Calu3 (cell line): ENCODE data around the gene PAPPA2. TPM values are rescaled to one million over a fixed set of nuclear protein-coding genes. Genes with fewer than 3 reads are reported as not detected.

Experiments used
- BruUV-seq: library from RNA; stranded (reverse); fragments of 400-500 nt; replicated peaks from 2 replicates; lab custom pipeline; 2021; lab: Mats Ljungman, UMichigan
- CTCF ChIA-PET: fragments of 300-600 bp; sonication (Branson Sonifier 250); formaldehyde crosslinking; loops from one replicate; lab custom pipeline; 2022; ENCODE audit warnings: antibody characterized with exemption; lab: Charles Lee
- DNase-seq: peaks from one replicate; pipeline ENCODE4 v3.0.0; 2022
- H3K27ac Mint-ChIP-seq: one replicate; pipeline ENCODE4 v1.8.0; 2022; ENCODE audit warnings: mixed read lengths; ENCODE audit not compliant: unreplicated experiment
- H3K27me3 Mint-ChIP-seq: one replicate; pipeline ENCODE4 v1.8.0; 2022; ENCODE audit warnings: mixed read lengths; ENCODE audit not compliant: unreplicated experiment
- H3K36me3 Mint-ChIP-seq: one replicate; pipeline ENCODE4 v1.8.0; 2022; ENCODE audit warnings: mild to moderate bottlenecking, moderate library complexity, mixed read lengths; ENCODE audit not compliant: insufficient read depth, unreplicated experiment
- H3K4me1 Mint-ChIP-seq: one replicate; pipeline ENCODE4 v1.8.0; 2022; ENCODE audit warnings: mild to moderate bottlenecking, low read depth, mixed read lengths; ENCODE audit not compliant: unreplicated experiment
- H3K4me3 Mint-ChIP-seq: one replicate; pipeline ENCODE4 v1.8.0; 2022; ENCODE audit warnings: mild to moderate bottlenecking, low read depth, moderate library complexity, mixed read lengths; ENCODE audit not compliant: unreplicated experiment
- H3K9me3 Mint-ChIP-seq: one replicate; pipeline ENCODE4 v1.8.0; 2022; ENCODE audit warnings: low read depth, mixed read lengths; ENCODE audit not compliant: unreplicated experiment
- intact Hi-C: fragments of 100-400 bp; cut with micrococcal nuclease; formaldehyde crosslinking; loops from one replicate; pipeline ENCODE4 v1.10.0; 2022; ENCODE audit not compliant: unreplicated experiment
- total RNA-seq: library from RNA; stranded (reverse); gene quantifications from 2 replicates; pipeline ENCODE4 v1.2.3, GENCODE V29; 2022
- TF ChIP-seq, protein P1 (sequence below): fragments of 200-600 bp; IDR thresholded peaks from one replicate; pipeline ENCODE4 v1.8.0; 2022; ENCODE audit warnings: antibody characterized with exemption; ENCODE audit not compliant: unreplicated experiment

PAPPA2 gene
- total RNA-seq, 1 experiment from 2014 or later, result 0.14 TPM

GRCh38 chr1:176461576-176461975 lies 1.4 kb upstream of the PAPPA2 start:
- no peak overlapping the region for H3K27ac Mint-ChIP-seq
- H3K27me3 Mint-ChIP-seq, result peaks cover 31% of the 10 kb centered on the region
- intact Hi-C loops, result no loop called here
- no peaks in the 10 kb centered on the region for H3K36me3 Mint-ChIP-seq
- TF ChIP-seq, protein P1, sequence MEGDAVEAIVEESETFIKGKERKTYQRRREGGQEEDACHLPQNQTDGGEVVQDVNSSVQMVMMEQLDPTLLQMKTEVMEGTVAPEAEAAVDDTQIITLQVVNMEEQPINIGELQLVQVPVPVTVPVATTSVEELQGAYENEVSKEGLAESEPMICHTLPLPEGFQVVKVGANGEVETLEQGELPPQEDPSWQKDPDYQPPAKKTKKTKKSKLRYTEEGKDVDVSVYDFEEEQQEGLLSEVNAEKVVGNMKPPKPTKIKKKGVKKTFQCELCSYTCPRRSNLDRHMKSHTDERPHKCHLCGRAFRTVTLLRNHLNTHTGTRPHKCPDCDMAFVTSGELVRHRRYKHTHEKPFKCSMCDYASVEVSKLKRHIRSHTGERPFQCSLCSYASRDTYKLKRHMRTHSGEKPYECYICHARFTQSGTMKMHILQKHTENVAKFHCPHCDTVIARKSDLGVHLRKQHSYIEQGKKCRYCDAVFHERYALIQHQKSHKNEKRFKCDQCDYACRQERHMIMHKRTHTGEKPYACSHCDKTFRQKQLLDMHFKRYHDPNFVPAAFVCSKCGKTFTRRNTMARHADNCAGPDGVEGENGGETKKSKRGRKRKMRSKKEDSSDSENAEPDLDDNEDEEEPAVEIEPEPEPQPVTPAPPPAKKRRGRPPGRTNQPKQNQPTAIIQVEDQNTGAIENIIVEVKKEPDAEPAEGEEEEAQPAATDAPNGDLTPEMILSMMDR, result no peak
- H3K4me3 Mint-ChIP-seq, result no peak overlapping the region
- H3K9me3 Mint-ChIP-seq, result no peaks in the 10 kb centered on the region
- CTCF ChIA-PET, result no interaction called here
- H3K4me1 Mint-ChIP-seq, result no peaks in the 10 kb centered on the region
- DNase-seq, result no peak
- no TSS peak for BruUV-seq

DNA sequence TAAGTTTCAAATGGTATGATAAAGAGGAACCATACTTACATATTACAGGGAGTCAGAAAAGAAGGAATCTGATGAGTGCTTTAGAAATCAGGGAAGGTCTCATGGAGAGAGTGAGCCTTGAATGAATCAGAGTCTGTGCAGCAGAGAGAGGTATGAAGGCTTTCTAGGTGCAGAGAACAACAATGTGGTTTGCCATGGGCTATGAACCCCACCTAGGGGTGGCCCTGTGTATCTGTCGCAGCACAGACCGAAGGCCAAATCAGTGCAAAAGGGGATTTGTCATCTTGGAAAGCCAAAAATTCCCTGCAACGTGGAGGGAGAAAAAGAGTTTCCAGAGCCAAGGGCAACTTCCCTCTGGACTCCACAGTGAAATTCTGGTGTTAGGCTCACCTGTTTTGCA lies 3.5 kb downstream of the PAPPA2 start:
- intact Hi-C loops, result loop anchor here (1.0 kb wide), 1 partner anchor 91 kb away; no protein-coding TSS in a partner anchor
- Mint-ChIP-seq H3K27me3 (peaks cover 44% of the 10 kb centered on the region), H3K9me3 (no peaks in the 10 kb centered on the region), H3K27ac (no peak overlapping the region), H3K36me3 (no peaks in the 10 kb centered on the region), H3K4me1 (no peaks in the 10 kb centered on the region), H3K4me3 (no peak overlapping the region)
- peak; percentile 43 for DNase-seq
- TF ChIP-seq, protein P1, result peak; percentile 64
- BruUV-seq, result no TSS peak
- CTCF ChIA-PET, result no interaction called here

DNA sequence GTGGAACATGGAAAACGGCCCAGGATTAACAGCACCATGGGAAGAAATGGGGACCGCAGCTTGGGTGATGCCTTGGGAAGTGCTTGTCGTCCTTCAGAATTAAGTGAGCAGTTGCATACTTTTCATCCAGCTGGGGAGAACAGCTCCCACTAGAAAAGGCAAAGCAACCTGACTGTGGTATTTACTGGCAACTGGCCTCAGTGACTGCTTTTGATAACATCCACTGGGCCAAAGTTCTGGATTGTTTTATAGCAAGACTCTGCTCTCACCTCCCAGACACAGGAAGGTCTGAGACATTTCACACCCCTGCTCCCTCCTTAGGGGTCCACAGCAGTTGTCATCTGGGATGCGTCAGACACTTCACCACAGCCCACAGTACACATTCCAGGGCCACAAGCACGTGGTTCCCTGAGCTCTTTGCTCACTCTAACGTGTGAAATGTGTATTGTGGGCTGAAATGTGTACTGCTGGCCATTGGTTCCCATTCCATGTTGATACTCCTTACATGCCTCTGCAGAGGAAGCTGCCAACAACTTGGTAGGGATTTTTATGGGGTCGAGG lies 6.6 kb downstream of the PAPPA2 start:
- H3K4me1 Mint-ChIP-seq, result no peaks in the 10 kb centered on the region
- no peak overlapping the region for H3K27ac Mint-ChIP-seq
- no peak for DNase-seq
- no TSS peak for BruUV-seq
- TF ChIP-seq, protein P1, result no peak
- intact Hi-C loops, result no loop called here
- H3K9me3 Mint-ChIP-seq, result no peaks in the 10 kb centered on the region
- CTCF ChIA-PET, result no interaction called here
- H3K27me3 Mint-ChIP-seq, result peaks cover 63% of the 10 kb centered on the region
- no peaks in the 10 kb centered on the region for H3K36me3 Mint-ChIP-seq
- H3K4me3 Mint-ChIP-seq, result no peak overlapping the region

DNA sequence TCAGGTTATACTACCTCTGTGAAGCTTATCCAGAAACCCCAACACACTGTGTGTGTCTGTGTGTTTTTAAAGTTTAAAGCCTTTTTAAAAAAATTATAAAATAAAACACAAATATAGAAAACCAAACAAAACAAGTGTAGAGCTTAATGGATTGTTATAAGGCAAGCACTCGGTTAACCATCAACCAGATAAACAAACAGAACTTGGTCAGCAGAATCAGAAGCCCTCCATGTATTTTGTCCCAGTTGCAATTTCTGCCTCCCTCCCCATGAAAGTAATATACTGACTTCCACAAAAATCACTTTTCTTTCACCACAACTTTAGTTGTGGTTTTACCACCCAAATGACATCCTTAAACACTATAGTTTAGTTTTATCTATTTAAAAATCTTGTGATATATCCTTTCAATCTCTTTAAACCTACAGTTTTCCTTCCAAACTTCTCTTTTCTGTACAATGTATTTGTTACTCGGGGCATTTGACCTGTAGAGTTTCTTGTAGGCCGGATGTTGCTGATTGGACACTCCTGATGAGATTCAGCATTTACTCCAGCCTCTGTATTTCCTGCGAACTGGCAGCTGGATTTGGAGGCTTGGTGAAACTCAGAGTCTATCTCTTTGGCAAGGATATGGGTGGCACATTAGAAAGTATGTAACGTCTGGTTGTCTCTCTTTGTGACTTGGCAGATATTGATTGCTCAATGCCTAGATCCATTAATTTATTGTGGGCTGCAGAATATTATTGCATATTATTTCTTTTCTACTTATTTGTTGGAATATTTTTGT lies 8.6 kb downstream of the PAPPA2 start:
- Mint-ChIP-seq H3K36me3 (no peaks in the 10 kb centered on the region), H3K27me3 (peaks cover 80% of the 10 kb centered on the region), H3K4me1 (no peaks in the 10 kb centered on the region), H3K4me3 (no peak overlapping the region), H3K27ac (no peak overlapping the region), H3K9me3 (no peaks in the 10 kb centered on the region)
- DNase-seq, result no peak
- no TSS peak for BruUV-seq
- TF ChIP-seq, protein P1, result no peak
- intact Hi-C loops, result no loop called here
- CTCF ChIA-PET, result no interaction called here
